GM13976 (cell line): ENCODE measurements around the gene TFR2.

ENCODE experiments used
- DNase-seq: peaks from one replicate; pipeline ENCODE4 v3.0.0; 2012; ENCODE audit warnings: low spot score
- CTCF ChIP-seq: IDR thresholded peaks from 2 replicates; pipeline ENCODE4 v1.5.1; 2012; ENCODE audit warnings: borderline replicate concordance, mild to moderate bottlenecking; ENCODE audit not compliant: insufficient read depth; ENCODE audit errors: extremely low read depth, missing control alignments, control extremely low read depth
- in situ Hi-C: fragments of 300-500 bp; cut with MboI; formaldehyde crosslinking; loops from one replicate; pipeline ENCODE4 v1.12.0; 2022; ENCODE audit warnings: low sequenced_read_pairs, mixed read lengths, inconsistent platforms; ENCODE audit not compliant: unreplicated experiment

TFR2 gene

GRCh38 chr7:100632951-100633717, 8.2 kb downstream of the TFR2 start:
- in situ Hi-C loops, result no loop called here
- DNase-seq, result peak; percentile 78
- peak; percentile 41 for TF ChIP-seq CTCF

GRCh38 chr7:100630066-100630465, 11.3 kb downstream of the TFR2 start:
- DNase-seq, result no peak
- TF ChIP-seq CTCF, result no peak
- in situ Hi-C loops, result no loop called here

GRCh38 chr7:100629117-100629716, 12.1 kb downstream of the TFR2 start:
- peak; percentile 70 for DNase-seq
- peak; percentile 41 for TF ChIP-seq CTCF
- in situ Hi-C loops, result no loop called here

- in situ Hi-C loops, result no loop called here
Measured at GRCh38 chr7:100627238-100627549, 14.2 kb downstream of the TFR2 start.

GRCh38 chr7:100626530-100627237, 14.7 kb downstream of the TFR2 start:
- in situ Hi-C loops, result no loop called here
- TF ChIP-seq CTCF, result no peak
- peak; percentile 98 for DNase-seq

More at GRCh38 chr7:100627238-100627549, 14.2 kb downstream of the TFR2 start:
- TF ChIP-seq CTCF, result no peak
- no peak for DNase-seq

- in situ Hi-C loops, result no loop called here
- no peak for DNase-seq
- TF ChIP-seq CTCF, result no peak
Measured at GRCh38 chr7:100626055-100626454, 15.3 kb downstream of the TFR2 start.
